Measurements from ENCODE around the gene DPP7. TPM values are rescaled to one million over a fixed set of nuclear protein-coding genes. Genes with fewer than 3 reads are reported as not detected.

Gene DPP7
- total and polyA plus RNA-seq, 2 of the 4 experiments (the other 2 are of a cell fraction): 14.9 to 76.4 TPM

- Histone ChIP-seq H3K23ac (ENCODE audit: low read depth, low read length) (no peak overlapping the region), H3K4ac (ENCODE audit: low read depth, low read length) (no peak overlapping the region), H3K4me1 (ENCODE audit: control insufficient read depth, insufficient read depth, low read length) (no peaks in the 10 kb centered on the region), H4K8ac (ENCODE audit: low read depth in 2 of 2, low read length in 2 of 2) (no peak overlapping the region), H2BK120ac (ENCODE audit: low read depth, low read length) (no peak overlapping the region), H3K4me2 (ENCODE audit: low read depth, low read length) (no peak overlapping the region), H3K14ac (replicated peaks; ENCODE audit: low read depth, low read length) (no peak overlapping the region), H3K56ac (ENCODE audit: extremely low read depth, insufficient read depth, low read length) (no peak overlapping the region), H2BK5ac (ENCODE audit: low read depth, low read length, poor library complexity, severe bottlenecking) (no peak overlapping the region), H3K4me3 (ENCODE audit: insufficient read depth, low read depth, low read length) (no peak overlapping the region), H2AK5ac (ENCODE audit: low read depth, low read length) (no peak overlapping the region), H2AFZ (replicated peaks; ENCODE audit: low read length, poor library complexity) (peak overlapping the region; percentile 14), H3K36me3 (ENCODE audit: control insufficient read depth, insufficient read depth, low read length) (no peaks in the 10 kb centered on the region), H3K79me1 (ENCODE audit: low read depth in 1 of 2, low read length in 2 of 2) (no peaks in the 10 kb centered on the region), H3K9ac (ENCODE audit: low read depth, low read length) (no peak overlapping the region), H3K9me1 (ENCODE audit: insufficient read depth, low read length) (0 out of 2 replicates have a peak, but pooled peaks cover 4% of the 10 kb centered on the region), H2BK15ac (ENCODE audit: low read depth, low read length) (no peak overlapping the region), H4K5ac (ENCODE audit: low read depth, low read length) (no peak overlapping the region), H4K20me1 (ENCODE audit: insufficient read depth, low read length) (no peaks in the 10 kb centered on the region), H4K91ac (ENCODE audit: insufficient read depth, low read depth, low read length) (no peak overlapping the region), H3K27me3 (ENCODE audit: control insufficient read depth, insufficient read depth, low read length) (peaks cover 26% of the 10 kb centered on the region), H3K18ac (ENCODE audit: low read depth, low read length) (no peak overlapping the region), H2BK20ac (ENCODE audit: low read depth, low read length) (no peak overlapping the region), H2AK9ac (replicated peaks; ENCODE audit: low read depth, low read length, poor library complexity) (no peak overlapping the region), H3K9me3 (ENCODE audit: control insufficient read depth, insufficient read depth, low read length) (no peaks in the 10 kb centered on the region), H3K27ac (ENCODE audit: insufficient read depth, low read length) (no peak overlapping the region)
- ATAC-seq (ENCODE audit: low read depth) (no peak), DNase-seq (no peak)
- POLR2A ChIA-PET (ENCODE audit: unreplicated experiment): no interaction called here
- in situ Hi-C loops (cut with MboI; ENCODE audit: low sequenced_read_pairs) (no loop called here), intact Hi-C loops (cut with micrococcal nuclease) (no loop called here), dilution Hi-C loops (cut with HindIII; ENCODE audit: low sequenced_read_pairs, unreplicated experiment) (no loop called here)
- TF ChIP-seq MAZ (IDR thresholded peaks at IDR 0.05; ENCODE audit: borderline replicate concordance, low read depth, low read length): no peak
- no peak for TF ChIP-seq MXI1 (IDR thresholded peaks at IDR 0.05; ENCODE audit: borderline replicate concordance, low read depth, low read length)
- no peak for TF ChIP-seq POLR2A (IDR thresholded peaks at IDR 0.05; ENCODE audit: low read depth, low read length)
- TF ChIP-seq FOS (IDR thresholded peaks at IDR 0.05; ENCODE audit: low read depth, low read length): no peak
- no peak for TF ChIP-seq RFX5 (IDR thresholded peaks at IDR 0.05; ENCODE audit: low read depth, low read length)
- no peak for TF ChIP-seq RCOR1 (IDR thresholded peaks at IDR 0.05; ENCODE audit: insufficient replicate concordance, low read length)
- no peak for TF ChIP-seq ELK1 (IDR thresholded peaks at IDR 0.05; ENCODE audit: borderline replicate concordance, low read depth, low read length)
- TF ChIP-seq RAD21 (IDR thresholded peaks at IDR 0.05; ENCODE audit: low read length): no peak
- TF ChIP-seq CEBPB (IDR thresholded peaks at IDR 0.05; ENCODE audit: low read depth, low read length): no peak
- TF ChIP-seq MAFK (IDR thresholded peaks at IDR 0.05; ENCODE audit: low read depth, low read length): no peak
- TF ChIP-seq CHD1 (IDR thresholded peaks at IDR 0.05; ENCODE audit: low read depth, low read length): no peak
- no peak for TF ChIP-seq USF2 (IDR thresholded peaks at IDR 0.05; ENCODE audit: low read depth, low read length)
- TF ChIP-seq BHLHE40 (IDR thresholded peaks at IDR 0.05; ENCODE audit: low read depth, low read length): no peak
- no peak for TF ChIP-seq CTCF (conservative IDR thresholded peaks at IDR 0.05; ENCODE audit: low read depth, low read length)
- TF ChIP-seq SMC3 (IDR thresholded peaks at IDR 0.05; ENCODE audit: low read depth, low read length): no peak
- TF ChIP-seq NFE2L2 (IDR thresholded peaks at IDR 0.05; ENCODE audit: low read depth, low read length): no peak
- no CpG with 5 or more reads among the region's 9 CpGs for WGBS, 2 experiments (ENCODE audit: extremely low coverage in 2 of 2, insufficient read length in 1 of 2)
- CTCF ChIA-PET: no interaction called here
- no TSS peak for BruUV-seq (replicated peaks)
Measured at GRCh38 chr9:137146527-137146918, 32.0 kb upstream of the DPP7 start.

All from IMR-90 (cell line).